Left kidney (tissue), 2 donors: ENCODE results near the gene EZH1. TPM values are rescaled to one million over a fixed set of nuclear protein-coding genes. Genes with fewer than 3 reads are reported as not detected.
"Not testable (repeated sequence)": the region's sequence is repeated elsewhere in the genome, so short reads cannot be mapped to it uniquely, and the experiment has no call there.

ENCODE experiments used
- DNase-seq: peaks from one replicate; pipeline ENCODE4 v3.0.0-alpha.2; 2013
- polyA plus RNA-seq: library from polyadenylated mRNA; unstranded; fragments of 120-200 nt; gene quantifications from one replicate; pipeline ENCODE4 v1.2.1, GENCODE V29; 2013; ENCODE audit not compliant: insufficient read length

EZH1 gene
- polyA plus RNA-seq, 1 donor = 58.7 TPM

DNA sequence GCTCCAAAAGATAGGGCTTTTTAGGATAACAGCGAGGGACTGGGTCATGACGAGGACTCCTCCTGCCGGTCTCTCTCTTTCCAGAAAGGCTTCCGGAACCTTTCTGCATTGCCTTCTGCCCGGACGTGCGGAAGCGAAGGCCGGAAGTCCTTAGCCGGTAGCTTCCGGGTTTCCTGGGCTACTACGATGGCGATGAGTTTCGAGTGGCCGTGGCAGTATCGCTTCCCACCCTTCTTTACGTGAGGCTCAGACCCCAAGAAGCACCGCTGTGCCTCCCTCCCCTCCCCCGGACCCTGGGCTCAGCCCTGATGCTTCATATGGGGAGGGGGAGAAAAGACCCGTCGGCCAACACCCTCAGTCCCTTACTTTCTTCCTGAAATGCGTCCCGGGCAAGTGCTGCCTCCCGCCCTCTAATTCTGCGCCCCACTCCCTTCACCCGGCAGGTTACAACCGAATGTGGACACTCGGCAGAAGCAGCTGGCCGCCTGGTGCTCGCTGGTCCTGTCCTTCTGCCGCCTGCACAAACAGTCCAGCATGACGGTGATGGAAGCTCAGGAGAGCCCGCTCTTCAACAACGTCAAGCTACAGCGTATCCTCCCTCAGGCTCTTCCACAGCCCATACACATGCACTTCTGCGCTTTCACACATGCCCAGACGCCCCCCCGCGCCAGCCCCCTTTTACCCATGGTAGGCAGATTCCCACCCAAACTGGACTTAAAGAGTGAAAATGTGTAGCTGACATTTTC is 28.6 kb upstream of the EZH1 start, which contains the start of gene VPS25:
Gene VPS25, plus strand, starts transcription at position 160 of the 746 bp plus-strand sequence. Its CDS starts 27 bp downstream, at position 187.
- DNase-seq = peak; percentile 81

DNA sequence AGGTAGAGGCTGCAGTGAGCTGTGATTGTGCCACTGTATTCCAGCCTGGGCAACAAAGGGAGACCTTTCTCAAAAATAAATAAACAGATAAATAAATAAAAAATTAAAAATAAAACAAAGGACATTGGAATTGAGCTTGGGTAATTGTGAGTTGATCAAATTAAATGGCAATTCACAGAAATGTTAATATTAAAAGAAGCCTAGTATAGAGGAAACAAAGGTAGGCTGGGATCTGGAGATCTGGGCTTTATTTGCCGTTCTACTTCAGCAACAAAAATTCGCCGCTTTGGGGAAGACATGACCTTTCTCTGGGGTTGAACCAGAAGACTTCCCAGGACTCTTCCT is 28.1 kb upstream of the EZH1 start:
- DNase-seq = no peak

DNA sequence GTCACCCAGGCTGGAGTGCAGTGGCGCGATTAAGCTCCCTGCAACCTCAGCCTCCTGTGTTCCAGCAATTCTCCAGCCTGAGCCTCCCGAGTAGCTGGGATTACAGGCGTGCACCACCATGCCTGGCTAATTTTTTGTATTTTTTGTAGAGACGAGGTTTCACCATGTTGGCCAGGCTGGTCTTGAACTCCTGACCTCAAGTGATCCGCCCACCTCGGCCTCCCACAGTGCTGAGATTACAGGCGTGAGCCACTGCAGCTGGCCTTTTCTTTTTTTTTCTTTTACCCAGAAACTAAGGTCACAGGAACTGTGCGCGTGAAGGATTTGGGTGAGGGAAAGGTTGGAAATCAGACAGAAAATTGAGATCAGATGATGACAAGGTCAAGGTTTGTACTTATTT is 25.1 kb upstream of the EZH1 start:
- DNase-seq = not testable (repeated sequence)

DNA sequence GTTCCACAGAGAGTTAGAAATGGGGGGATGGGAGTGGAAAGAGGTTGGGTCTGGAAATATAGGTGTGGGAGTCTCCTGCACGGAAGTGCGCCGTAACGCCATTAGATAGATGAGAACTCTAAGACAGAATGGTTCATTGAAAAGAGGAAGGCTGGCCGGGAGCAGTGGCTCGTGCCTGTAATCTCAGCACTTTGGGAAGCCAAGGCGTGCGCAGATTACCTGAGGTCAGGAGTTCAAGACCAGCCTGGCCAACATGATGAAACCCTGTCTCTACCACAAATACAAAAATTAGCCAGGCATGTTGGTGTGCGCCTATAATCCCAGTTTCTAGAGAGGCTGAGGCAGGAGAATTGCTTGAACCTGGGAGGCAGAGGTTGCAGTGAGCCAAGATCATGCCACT is 23.2 kb upstream of the EZH1 start:
- DNase-seq = not testable (repeated sequence)

DNA sequence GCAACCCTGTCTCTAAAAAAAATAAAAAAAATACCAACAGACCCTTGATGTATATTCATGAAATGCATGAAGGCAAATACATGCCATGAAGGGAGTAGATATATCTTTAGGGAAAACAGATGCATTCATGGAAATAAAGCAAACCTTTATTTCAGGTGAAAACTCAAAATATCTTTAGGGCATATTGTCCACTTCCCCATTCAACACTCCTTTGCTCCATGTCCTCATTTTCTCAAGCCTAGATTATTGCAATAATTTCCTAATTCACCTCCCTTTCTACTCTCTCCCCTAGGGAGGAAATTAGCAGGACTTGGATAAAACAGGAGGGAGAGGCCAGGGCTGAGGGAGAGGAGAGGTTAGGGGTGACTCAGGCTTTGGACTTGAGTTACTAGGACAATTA is 22.7 kb upstream of the EZH1 start:
- no peak for DNase-seq

DNA sequence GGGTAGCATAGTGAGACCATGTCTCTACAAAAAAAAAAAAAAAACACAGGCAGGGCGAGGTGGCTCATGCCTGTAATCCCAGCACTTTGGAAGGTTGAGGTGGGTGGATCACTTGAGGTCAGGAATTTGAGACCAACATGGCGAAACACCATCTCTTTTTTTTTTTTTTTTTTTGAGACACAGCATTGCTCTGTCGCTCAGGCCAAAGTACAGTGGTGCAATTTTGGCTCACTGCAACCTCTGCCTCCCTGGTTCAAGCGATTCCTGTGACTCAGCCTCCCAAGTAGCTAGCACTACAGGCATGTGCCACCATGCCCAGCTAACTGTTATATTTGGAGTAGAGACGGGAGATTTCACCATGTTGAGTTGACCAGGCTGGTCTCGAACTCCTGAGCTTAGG is 21.3 kb upstream of the EZH1 start:
- no peak for DNase-seq

DNA sequence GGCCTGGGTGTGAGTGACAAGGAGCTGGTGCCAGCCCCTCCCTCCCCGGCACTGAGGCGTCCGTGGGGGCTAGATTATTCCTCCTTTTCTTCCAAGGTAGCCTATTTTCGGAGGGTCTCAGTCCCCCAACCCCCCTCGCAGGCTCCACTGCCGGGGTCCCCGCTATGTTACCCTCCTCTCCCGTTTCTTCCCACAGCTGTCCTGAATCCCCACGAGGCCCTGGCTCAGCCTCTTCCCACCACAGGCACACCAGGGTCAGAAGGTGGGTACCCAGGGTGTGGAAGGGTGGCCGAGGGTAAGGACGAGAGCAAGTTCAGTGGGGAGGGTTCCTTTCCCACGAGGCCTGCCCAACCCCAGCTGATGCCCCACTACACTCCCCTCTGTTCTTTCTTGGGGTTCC is 16.8 kb upstream of the EZH1 start:
- DNase-seq = no peak

DNA sequence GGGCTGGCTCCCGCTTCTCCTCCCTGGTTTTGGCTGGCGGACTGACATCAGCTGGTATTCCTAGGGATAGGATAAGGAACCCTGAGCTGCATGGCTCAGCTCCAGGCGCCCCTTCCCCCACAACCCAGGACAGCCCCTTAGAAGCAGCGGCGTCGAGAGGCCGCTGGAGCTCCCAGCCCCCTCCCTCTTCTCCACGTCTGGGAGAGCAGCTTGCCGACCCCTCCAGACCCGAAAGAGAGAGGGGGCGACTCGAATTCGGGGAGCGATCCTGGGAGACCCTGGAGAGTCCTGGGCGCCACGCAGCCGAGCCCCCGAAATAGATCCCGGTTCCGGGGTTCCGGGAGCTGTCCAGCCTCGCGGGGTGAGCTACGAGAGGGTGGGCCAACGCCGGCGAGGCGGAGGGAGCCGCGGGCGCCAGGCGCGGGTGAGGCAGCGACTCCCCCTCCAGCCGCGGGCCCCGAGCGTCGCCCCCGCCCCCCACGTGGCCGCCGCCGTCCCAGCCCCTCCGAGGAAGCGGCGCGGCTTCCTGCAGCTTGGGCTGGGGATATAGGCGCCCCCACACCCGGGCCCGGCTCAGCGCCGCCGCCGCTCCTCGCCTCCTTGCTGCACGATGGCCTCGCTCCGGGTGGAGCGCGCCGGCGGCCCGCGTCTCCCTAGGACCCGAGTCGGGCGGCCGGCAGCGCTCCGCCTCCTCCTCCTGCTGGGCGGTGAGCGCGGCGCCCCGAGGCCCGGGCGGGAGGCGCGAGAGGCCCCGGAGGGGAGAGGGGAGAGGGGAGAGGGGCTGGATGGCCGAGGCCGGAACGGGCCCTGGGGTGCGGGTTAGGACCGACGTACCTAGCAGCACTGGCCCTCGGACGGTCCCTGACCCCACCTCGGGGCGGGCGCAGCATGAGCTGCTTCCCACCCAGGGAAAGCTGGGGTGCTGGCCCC is 16.1 kb upstream of the EZH1 start, which contains the start of gene RAMP2:
Gene RAMP2, plus strand, starts transcription at position 576 of the 930 bp plus-strand sequence. Its CDS starts 35 bp downstream, at position 611.
- DNase-seq = no peak

DNA sequence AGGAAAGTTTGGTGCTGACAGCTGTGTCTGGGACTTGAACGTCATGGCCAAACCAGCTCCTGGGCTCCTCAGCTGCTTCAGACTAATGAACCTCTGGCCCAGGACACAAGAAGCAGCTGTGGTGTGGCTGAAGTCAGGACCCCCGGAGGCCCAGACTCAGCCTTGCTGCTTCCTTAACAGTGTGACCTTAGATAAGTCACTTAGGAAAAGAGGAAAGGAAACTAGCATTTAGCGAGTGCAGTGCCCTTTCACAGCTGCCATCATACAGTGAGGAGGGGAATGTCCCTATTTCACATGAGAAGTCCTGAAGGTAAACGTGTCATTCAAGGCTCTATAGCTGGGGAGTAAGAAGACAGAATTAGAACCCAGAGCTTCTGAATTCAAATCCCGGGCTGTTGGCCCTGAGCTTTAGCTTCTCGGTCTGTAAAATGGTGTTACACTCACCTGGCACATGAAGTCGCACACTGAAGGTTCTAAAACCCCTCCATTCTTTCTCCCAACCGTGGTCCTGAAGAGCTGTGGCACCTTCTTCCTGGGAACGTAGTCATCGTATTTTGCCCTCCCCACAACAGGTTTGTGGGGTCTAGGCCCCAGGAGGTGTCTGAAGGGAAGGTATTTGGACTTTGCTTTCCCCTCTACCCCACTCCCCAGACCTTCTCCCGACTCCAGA is 15.3 kb upstream of the EZH1 start:
- DNase-seq = no peak

DNA sequence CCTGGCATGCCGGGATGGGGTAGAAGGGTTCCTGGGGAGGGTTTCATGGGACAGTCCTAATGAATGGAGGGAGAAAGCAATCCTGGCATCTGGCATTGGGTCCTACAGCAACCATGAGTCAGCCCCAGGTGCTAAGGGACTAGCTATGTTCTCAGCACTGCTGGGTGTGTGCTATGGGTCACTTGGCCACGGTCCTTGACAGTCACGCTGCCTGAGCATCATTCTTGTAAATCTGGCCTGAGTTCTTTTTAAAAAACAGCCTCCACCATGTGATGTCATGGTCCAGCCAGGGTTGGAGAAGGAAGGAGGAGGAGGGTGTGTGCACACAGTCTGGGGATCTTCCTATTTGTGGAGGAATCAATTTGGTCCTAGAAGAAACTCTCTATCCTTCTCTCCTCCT is 9.9 kb upstream of the EZH1 start:
- no peak for DNase-seq

DNA sequence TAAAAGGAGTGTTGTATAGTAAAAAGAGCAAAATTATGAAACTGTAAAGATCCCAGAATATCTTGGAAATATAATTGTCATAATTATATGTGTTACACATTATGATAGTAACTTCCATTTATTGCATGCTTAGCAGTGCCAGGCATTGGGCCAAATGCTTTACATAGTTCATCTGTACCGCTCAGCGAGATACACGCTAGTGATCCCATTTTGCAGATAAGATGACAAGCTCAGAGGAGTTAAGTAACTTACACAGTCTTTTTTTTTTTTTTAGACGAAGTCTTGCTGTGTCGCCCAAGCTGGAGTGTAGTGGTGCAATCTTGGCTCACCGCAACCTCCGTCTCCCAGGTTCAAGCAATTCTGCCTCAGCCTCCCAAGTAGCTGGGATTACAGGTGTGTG is 6.8 kb upstream of the EZH1 start:
- DNase-seq = no peak

DNA sequence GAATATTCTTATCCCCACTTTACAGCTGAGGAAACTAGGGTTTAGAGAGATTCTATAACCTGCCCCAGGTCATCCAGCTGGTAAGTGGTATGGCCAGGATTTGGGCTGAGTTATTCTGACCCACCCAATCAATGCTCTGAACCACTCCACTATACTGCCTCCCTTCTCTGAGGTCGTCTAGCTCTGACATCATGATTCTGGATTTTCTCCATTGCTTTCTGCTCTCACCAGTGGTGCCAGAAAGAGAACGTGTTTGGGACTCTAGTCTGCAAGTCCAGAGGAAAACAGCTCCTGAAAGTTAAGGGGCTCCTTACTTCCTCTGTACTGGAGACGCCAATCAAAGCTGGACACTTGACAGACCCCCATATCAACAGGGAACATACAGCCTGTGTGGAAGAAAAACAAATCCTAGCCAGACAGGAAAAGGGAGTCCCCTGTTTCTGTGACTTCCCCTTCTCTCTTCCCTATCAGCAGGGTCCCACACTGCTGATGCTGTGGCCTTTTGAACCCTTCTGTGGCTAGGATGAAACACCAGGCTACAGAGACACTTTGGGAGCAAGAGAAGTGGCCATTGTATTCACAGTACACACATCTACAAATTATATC is 6.0 kb upstream of the EZH1 start:
- no peak for DNase-seq

DNA sequence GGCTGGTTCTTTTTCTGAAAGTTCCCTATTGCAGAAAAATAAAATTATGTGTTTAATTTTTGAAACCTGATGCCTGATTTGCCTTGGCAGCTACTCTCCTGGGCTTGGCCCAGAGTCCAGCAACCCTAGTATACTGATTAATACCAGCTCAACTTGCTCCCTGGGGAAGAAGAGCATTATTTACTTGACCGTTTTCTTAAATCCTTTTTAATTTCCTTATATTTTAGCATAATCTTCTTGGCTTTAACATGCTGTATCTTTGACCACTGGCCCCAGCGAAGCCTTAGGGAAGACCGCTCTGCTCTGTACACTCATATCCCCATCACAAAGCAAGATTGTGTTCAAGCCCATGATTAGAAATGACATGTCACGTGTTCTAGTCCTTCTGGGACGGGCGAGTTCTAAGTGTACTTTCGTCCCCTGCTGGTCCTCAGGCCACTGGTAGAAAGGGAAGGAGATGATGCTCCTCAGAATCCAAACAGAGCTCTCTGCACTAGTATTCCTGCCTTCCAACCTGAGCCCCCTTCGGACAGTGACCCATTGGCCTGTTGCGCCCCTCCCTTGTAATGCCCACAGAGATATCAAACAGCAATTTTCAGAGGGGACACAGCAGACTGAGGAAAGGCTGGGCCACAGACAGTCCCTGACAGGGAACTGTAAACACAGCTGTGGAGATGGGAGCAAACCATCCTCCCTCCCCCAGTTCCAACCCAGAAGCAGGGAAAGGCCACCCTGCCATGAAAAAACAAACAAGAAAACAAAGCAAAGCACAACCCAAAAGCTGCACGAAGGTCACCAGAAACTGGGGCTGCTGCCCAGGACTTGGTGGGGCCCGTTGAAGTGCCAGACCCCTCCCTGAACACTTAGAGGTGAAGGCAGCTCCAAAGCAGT is 4.3 kb upstream of the EZH1 start:
- no peak for DNase-seq

DNA sequence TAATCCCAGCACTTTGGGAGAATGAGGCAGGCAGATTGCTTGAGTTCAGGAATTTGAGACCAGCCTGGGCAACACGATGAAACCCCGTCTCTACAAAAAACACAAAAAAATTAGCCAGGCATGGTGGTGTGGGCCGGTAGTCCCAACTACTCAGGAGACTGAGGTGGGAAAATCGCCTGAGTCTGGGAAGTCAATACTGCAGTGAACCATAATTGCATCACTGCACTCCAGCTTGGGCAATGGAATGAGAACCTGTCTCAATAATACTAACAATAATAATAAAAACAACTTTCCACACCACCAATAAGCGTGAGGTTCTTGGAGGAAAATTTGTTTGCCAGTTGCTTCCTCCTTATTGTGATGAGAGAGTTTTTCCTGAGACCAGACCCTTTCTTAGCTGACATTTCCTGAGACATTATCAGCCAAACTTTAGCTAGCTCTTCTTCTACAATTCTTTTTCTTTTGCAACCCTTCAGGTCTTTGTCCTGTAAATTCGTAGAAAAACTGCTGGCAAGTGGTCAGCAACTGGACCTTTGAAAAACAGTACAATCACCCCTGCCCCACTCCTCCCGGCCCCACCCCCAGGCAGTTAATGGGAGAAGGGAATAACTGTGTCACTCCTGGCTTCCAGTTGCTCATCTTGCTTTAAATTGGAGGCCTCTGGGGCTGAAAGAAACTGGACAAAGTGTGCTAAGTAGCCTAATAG is 3.5 kb upstream of the EZH1 start:
- DNase-seq = no peak

DNA sequence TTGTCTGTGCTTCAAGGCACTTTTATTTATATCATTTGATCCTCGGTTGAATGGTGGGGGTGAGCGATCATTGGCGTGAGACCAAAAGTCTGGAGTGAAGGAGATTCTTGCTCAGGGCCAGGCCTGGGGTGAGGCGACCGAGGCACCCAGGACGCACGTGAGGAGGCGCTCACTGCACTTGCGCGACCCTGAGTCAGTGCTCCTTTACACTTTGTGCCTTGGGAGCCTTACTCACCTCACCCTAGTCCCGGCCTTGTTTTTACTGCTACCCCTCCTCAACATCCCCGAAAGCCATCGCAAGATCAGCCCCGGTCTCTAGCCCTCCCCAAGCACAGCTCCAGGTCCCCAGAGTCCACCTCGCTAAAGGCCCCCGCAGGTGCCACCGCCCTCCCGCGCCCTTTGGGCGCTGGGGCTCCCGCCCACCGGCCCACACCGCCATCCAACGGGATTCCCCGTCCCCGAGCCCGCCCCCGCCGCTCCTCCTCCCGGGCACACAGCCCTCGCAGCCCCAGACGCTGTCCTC is 496 bp downstream of the EZH1 start:
- peak; percentile 45 for DNase-seq

DNA sequence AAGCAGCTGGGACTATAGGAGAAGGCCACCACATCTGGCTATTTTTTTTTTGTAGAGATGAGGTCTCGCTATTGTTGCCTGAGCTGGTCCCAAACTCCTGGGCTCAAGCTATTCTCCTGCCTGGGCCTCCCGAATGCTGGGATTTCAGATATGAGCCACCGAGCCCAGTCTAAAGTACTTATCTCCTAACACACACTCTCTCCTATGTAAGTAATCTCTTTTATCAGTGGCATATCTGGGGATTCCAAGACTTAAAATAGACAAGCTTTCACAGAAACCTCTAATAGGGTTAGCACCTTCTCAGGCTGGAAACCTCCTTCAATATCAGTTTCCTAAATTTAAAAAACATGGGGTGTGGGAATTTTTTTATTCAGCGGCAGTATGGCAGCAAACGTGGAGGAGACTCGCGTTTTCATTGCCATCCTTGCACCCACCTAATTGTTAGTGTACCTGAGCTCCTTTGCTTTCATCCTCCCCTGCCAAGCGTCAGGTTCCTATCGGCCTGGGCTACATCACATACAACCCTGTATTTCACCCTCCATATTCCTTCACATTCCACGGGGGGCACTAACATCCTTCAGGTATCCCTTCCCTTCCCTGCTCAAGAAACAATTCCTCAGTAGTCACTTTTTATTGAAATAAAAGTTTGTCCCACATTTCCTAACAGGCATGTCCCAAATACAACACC is 1.1 kb downstream of the EZH1 start:
- no peak for DNase-seq

DNA sequence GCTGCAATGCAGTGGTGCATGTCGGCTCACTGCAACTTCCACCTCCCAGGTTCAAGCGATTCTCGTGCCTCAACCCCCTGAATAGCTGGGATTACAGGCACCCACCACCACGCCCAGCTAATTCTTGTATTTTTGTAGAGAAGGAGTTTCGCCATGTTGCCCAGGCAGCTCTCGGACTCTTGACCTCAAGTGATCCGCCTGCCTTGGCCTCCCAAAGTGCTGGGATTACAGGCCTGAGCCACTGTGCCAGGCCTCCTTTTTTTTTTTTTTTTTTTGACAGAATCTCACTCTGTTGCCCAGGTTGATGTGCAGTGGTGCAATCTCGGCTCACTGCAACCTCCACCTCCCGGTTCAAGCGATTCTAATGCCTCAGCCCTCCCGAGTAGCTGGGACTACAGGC is 1.9 kb downstream of the EZH1 start:
- not testable (repeated sequence) for DNase-seq

DNA sequence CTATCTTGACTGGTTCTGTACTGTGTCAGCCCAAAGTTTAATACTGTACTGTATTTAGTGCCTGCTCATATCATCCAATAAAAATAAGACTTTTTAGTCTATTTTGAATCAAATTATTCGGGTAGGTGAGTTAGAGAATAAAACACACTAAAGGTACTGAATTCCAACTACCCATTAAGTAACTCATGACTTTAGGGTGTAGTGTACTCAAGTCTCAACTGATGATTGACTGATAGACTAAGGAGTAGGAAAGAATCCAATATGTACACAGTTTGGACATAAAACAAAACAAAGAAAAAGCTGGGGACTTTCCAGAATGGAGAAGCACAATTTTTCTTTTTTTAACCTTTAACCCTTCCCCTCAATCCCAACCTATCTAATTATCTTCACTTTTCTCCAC is 4.1 kb downstream of the EZH1 start:
- DNase-seq = no peak

DNA sequence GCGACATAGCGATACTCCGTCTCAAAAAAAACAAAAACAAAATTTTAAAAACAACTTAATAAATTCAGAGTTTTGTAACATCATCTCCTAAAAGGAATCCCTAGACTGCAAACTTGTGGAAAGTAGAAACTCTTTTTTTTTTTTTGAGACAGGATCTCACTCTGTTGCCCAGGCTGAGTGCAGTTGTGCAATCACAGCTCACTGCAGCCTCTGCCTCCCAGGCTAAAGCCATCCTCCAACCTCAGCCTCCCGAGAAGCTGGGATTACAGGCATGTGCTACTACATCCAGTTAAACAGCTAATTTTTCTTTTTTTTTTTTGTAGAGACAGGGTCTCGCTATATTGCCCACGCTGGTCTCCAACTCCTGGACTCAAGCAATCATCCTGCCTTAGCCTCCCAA is 19.7 kb downstream of the EZH1 start:
- DNase-seq = no peak

DNA sequence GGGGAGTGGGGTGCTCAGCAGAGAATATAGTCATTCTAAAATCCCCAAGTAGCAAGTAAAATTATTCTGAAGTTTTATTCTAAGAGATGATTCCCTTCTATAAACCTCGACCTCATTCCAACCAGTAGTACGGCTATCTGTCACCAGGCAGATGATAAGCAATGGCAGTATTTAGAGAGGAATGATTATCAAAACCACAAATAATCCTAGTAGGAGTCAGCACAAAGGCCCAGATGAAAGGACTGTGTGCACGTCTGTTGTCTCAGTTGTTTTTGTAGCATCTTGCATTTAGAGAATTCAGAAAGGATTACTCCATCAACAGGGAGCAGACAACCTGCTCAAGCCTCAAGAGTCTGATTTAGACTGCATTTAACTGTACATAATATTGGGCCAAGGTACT is 21.2 kb downstream of the EZH1 start:
- DNase-seq = no peak
